Body of pancreas (tissue), 4 donors: ENCODE data around the gene GNB1.

Experiments used
- POLR2A ChIP-seq, 3 donors: fragments of 450-650 bp; IDR thresholded peaks; one replicate each; pipeline ENCODE4 v1.6.1; 2016; ENCODE audit warnings: antibody characterized with exemption in 3 of 3, mild to moderate bottlenecking in 2 of 3
- TF ChIP-seq, protein P1 (sequence below), 7 experiments: fragments of 450-650 bp in 4 of 7; fragments of 200-600 bp in 3 of 7; sonication (generic) in 3 of 7; IDR thresholded peaks; one replicate each; pipeline ENCODE4 v1.5.1; 2016 to 2019; ENCODE audit warnings: antibody characterized with exemption in 7 of 7

DNA sequence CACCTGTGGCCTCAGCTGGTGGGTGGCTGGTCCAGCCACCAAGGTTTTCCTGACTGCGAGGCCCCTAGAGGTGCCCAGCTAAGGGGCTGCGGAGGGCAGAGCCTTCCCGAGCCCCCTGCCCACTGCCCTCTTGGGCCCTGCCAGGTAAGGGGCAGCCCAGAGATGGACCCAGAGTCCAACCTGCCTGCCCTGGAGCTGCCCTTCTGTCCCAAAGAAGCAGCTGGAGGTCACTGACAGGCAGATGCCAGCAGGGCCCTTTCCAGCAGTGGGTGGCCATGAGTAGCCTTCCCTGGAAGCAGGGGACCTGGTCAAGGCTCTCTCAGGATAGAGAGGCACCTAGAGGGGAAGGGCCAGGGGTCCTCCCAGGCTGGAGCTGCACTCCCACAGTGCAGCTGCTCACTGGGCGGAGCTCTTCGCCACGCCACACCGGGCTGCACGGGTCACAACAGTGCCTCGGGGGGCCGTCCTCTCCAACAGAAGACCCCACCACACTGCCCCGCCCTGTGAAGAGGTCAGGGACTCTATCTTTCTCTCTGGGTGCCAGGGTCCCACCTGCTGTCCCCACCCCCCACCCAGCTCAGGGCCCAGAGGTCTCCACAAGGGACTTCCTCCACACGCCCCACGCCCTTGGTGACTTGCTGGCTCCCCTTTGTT, 10.9 kb upstream of the GNB1 start:
- TF ChIP-seq, protein P1, sequence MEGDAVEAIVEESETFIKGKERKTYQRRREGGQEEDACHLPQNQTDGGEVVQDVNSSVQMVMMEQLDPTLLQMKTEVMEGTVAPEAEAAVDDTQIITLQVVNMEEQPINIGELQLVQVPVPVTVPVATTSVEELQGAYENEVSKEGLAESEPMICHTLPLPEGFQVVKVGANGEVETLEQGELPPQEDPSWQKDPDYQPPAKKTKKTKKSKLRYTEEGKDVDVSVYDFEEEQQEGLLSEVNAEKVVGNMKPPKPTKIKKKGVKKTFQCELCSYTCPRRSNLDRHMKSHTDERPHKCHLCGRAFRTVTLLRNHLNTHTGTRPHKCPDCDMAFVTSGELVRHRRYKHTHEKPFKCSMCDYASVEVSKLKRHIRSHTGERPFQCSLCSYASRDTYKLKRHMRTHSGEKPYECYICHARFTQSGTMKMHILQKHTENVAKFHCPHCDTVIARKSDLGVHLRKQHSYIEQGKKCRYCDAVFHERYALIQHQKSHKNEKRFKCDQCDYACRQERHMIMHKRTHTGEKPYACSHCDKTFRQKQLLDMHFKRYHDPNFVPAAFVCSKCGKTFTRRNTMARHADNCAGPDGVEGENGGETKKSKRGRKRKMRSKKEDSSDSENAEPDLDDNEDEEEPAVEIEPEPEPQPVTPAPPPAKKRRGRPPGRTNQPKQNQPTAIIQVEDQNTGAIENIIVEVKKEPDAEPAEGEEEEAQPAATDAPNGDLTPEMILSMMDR (IDR thresholded peaks at IDR 0.05): no peak
- TF ChIP-seq POLR2A (IDR thresholded peaks at IDR 0.05): no peak
